Measurements from ENCODE around the gene GSAP. TPM values are rescaled to one million over a fixed set of nuclear protein-coding genes. Genes with fewer than 3 reads are reported as not detected.

GSAP gene
- total RNA-seq, 4 donors from 2014 or later: 43.1 to 65.2 (median 52.4) TPM

GRCh38 chr7:77433901-77434300, 17.8 kb upstream of the GSAP start:
- 80 to 85% methylated on average over 5 of the region's 5 CpGs for WGBS, 2 donors
- TF ChIP-seq POLR2A (IDR thresholded peaks at IDR 0.05): no peak
- Histone ChIP-seq H3K9me3 (no peaks in the 10 kb centered on the region), H3K4me3 (replicated peaks in 1 of 3) (no peak overlapping the region), H3K27me3 (no peaks in the 10 kb centered on the region), H3K36me3 (no peaks in the 10 kb centered on the region), H3K4me1 (peaks cover 9 to 12% of the 10 kb centered on the region in 2 donors), H3K27ac (no peak overlapping the region)
- DNase-seq: no peak
- intact Hi-C loops (cut with DNase I): no loop called here

GRCh38 chr7:77430927-77431326, 14.8 kb upstream of the GSAP start:
- TF ChIP-seq POLR2A (IDR thresholded peaks at IDR 0.05) (no peak), CTCF (IDR thresholded peaks at IDR 0.05) (no peak)
- WGBS, 2 donors: 83% methylated on average over 7 of the region's 7 CpGs
- H3K27ac ChIP-seq: no peak overlapping the region
- no peaks in the 10 kb centered on the region for H3K36me3 ChIP-seq
- no peak for DNase-seq
- intact Hi-C loops (cut with DNase I): no loop called here
- peaks cover 34 to 37% of the 10 kb centered on the region in 2 donors for H3K4me1 ChIP-seq
- H3K27me3 ChIP-seq: no peaks in the 10 kb centered on the region
- no peak overlapping the region for H3K4me3 ChIP-seq (replicated peaks in 1 of 3)
- H3K9me3 ChIP-seq: no peaks in the 10 kb centered on the region

- Histone ChIP-seq H3K36me3 (no peaks in the 10 kb centered on the region), H3K4me3 (replicated peaks in 1 of 3) (no peak overlapping the region), H3K9me3 (no peaks in the 10 kb centered on the region), H3K4me1 (peaks cover 34 to 42% of the 10 kb centered on the region in 2 donors), H3K27ac (peak overlapping the region; percentile 70 to 92 (median 83)), H3K27me3 (no peaks in the 10 kb centered on the region)
- WGBS, 2 donors: 20 to 26% methylated on average over 10 of the region's 10 CpGs
- TF ChIP-seq POLR2A (IDR thresholded peaks at IDR 0.05): peak in 1 of 2 donors; percentile 90
- TF ChIP-seq CTCF (IDR thresholded peaks at IDR 0.05): no peak
- intact Hi-C loops (cut with DNase I): no loop called here
- peak; percentile 94 to 96 for DNase-seq
Observed at GRCh38 chr7:77428777-77429231, 12.7 kb upstream of the GSAP start.

- WGBS, 2 donors: 48 to 51% methylated on average over 5 of the region's 5 CpGs
- intact Hi-C loops (cut with DNase I): no loop called here
Observed at GRCh38 chr7:77427996-77428603, 12.0 kb upstream of the GSAP start.

GRCh38 chr7:77426521-77427051, 10.4 kb upstream of the GSAP start:
- intact Hi-C loops (cut with DNase I): no loop called here
- 44 to 57% methylated on average over 5 of the region's 5 CpGs for WGBS, 2 donors
- Histone ChIP-seq H3K36me3 (no peaks in the 10 kb centered on the region), H3K27ac (peak overlapping the region; percentile 56 to 92 (median 83)), H3K27me3 (no peaks in the 10 kb centered on the region), H3K4me3 (replicated peaks in 1 of 3) (no peak overlapping the region), H3K9me3 (no peaks in the 10 kb centered on the region), H3K4me1 (peaks cover 44 to 47% of the 10 kb centered on the region in 2 donors)
- DNase-seq: peak; percentile 61 to 65
- TF ChIP-seq POLR2A (IDR thresholded peaks at IDR 0.05) (peak in 1 of 2 donors; percentile 24), CTCF (IDR thresholded peaks at IDR 0.05) (no peak)

More at GRCh38 chr7:77427996-77428603, 12.0 kb upstream of the GSAP start:
- DNase-seq: peak in 1 of 2 donors; percentile 8
- Histone ChIP-seq H3K4me1 (peaks cover 34 to 42% of the 10 kb centered on the region in 2 donors), H3K9me3 (no peaks in the 10 kb centered on the region), H3K36me3 (no peaks in the 10 kb centered on the region), H3K27ac (peak overlapping the region; percentile 49 to 92 (median 83)), H3K27me3 (no peaks in the 10 kb centered on the region), H3K4me3 (replicated peaks in 1 of 3) (no peak overlapping the region)
- TF ChIP-seq CTCF (IDR thresholded peaks at IDR 0.05) (no peak), POLR2A (IDR thresholded peaks at IDR 0.05) (no peak)

All from thyroid gland (tissue), 4 donors.